GM12878 (cell line): Measurements from ENCODE around the gene S100A2.

Experiments
- MXI1 ChIP-seq: fragments of 150-350 bp; IDR thresholded peaks from 2 replicates; pipeline ENCODE4 v1.6.1; 2011; ENCODE audit warnings: low read depth, mild to moderate bottlenecking, inconsistent platforms, low read length, improper control_type of control experiment
- NR2C1 ChIP-seq: fragments of 450-650 bp; IDR thresholded peaks from 2 replicates; pipeline ENCODE4 v1.6.1; 2017; ENCODE audit warnings: antibody characterized with exemption, mild to moderate bottlenecking, moderate library complexity
- TF ChIP-seq, protein P1 (sequence below): IDR thresholded peaks from 2 replicates; pipeline ENCODE4 v1.6.1; 2012; ENCODE audit warnings: improper control_type of control experiment, low read depth, low read length; ENCODE audit not compliant: insufficient replicate concordance

DNA sequence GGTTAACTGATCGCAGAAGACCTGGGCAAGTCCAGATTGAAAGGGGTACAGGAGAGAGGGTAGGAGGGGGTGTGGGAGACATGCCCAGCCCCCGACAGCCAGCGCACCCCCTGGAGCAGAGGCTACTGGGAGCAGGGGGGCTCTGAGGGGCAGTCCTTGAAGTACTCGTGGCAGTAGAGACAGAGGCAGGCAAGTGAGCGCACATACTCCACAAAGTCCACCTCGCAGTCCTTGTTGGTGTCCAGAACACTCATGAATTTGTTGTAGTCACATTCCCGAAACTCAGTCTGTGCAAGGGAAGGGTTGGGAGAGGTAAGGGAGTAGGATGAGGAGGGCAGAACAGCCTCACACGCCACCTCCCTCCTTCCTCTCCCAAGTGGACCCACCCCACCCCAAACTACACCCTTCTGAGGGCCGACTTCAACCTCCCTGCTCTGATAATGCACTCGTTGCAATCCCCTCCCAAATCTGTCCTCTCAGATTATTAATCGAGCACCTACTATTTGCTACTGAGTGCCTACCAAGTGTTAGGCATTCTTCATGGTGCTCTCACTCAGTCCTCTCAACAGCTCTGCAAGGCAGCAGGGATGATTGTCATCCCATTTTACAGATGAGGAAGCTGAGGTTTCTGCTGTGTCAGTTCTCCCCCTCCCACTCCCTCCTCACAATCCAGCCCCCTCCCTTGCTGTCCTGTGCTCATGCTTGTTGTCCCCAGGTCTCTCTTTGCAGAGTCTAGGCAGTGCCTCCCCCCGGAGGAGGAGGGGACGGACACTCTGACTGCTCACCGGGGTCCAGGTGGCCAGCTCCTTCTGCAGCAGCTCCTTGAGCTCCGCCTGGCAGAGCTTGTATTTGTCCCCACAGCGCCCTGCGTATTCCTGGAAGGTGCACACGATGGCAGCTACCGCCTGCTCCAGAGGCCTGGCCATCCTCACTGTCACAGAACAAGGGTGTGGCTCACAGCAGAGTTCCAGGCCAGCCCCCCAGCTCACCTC lies 17.8 kb downstream of the S100A2 start:
- no peak for TF ChIP-seq NR2C1
- TF ChIP-seq, protein P1, sequence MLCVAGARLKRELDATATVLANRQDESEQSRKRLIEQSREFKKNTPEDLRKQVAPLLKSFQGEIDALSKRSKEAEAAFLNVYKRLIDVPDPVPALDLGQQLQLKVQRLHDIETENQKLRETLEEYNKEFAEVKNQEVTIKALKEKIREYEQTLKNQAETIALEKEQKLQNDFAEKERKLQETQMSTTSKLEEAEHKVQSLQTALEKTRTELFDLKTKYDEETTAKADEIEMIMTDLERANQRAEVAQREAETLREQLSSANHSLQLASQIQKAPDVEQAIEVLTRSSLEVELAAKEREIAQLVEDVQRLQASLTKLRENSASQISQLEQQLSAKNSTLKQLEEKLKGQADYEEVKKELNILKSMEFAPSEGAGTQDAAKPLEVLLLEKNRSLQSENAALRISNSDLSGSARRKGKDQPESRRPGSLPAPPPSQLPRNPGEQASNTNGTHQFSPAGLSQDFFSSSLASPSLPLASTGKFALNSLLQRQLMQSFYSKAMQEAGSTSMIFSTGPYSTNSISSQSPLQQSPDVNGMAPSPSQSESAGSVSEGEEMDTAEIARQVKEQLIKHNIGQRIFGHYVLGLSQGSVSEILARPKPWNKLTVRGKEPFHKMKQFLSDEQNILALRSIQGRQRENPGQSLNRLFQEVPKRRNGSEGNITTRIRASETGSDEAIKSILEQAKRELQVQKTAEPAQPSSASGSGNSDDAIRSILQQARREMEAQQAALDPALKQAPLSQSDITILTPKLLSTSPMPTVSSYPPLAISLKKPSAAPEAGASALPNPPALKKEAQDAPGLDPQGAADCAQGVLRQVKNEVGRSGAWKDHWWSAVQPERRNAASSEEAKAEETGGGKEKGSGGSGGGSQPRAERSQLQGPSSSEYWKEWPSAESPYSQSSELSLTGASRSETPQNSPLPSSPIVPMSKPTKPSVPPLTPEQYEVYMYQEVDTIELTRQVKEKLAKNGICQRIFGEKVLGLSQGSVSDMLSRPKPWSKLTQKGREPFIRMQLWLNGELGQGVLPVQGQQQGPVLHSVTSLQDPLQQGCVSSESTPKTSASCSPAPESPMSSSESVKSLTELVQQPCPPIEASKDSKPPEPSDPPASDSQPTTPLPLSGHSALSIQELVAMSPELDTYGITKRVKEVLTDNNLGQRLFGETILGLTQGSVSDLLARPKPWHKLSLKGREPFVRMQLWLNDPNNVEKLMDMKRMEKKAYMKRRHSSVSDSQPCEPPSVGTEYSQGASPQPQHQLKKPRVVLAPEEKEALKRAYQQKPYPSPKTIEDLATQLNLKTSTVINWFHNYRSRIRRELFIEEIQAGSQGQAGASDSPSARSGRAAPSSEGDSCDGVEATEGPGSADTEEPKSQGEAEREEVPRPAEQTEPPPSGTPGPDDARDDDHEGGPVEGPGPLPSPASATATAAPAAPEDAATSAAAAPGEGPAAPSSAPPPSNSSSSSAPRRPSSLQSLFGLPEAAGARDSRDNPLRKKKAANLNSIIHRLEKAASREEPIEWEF, result no peak
- TF ChIP-seq MXI1, result no peak
